C4-2B (cell line): ENCODE results near the gene FNDC10.
"Not testable (repeated sequence)": the region's sequence is repeated elsewhere in the genome, so short reads cannot be mapped to it uniquely, and the experiment has no call there.

Experiments
- ZFX ChIP-seq: fragments of 450-650 bp; IDR thresholded peaks from 2 replicates; pipeline ENCODE4 v1.6.1; 2017
- TF ChIP-seq, protein P1 (sequence below): fragments of 450-650 bp; conservative IDR thresholded peaks from 2 replicates; pipeline ENCODE4 v1.5.1; 2017; ENCODE audit warnings: mild to moderate bottlenecking

DNA sequence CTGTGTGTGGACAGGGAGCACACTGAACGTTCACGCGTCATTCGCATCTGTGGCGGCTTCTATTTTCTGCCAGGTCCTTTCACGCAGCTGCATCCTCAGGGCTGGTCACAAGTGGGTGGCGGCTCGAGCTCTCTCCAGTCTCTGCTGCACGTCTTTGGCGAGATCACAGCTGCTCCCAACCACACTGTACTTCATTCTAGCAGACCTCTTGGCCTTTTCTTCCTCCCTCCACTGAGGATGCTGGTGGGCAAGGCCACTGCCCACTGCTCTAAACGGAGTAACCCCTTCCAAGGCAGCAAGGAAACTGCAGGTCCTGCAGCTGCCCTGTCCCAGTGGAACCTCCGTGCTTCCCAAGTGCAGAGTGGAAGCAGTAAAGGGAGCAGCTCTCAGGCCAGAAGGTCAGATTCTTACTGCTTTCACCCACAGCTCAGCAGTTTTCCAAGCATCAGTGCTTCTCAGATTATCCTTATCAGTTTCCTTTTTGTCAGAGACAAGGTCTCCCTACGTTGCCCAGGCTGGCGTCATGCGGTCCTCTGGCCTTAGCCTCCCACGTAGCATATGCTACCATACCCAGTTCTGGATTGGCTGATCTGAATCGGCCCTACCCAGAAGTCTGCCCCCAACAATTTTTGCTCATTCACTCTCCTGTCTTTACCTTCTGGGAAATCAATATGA lies 47.8 kb upstream of the FNDC10 start:
- TF ChIP-seq, protein P1, sequence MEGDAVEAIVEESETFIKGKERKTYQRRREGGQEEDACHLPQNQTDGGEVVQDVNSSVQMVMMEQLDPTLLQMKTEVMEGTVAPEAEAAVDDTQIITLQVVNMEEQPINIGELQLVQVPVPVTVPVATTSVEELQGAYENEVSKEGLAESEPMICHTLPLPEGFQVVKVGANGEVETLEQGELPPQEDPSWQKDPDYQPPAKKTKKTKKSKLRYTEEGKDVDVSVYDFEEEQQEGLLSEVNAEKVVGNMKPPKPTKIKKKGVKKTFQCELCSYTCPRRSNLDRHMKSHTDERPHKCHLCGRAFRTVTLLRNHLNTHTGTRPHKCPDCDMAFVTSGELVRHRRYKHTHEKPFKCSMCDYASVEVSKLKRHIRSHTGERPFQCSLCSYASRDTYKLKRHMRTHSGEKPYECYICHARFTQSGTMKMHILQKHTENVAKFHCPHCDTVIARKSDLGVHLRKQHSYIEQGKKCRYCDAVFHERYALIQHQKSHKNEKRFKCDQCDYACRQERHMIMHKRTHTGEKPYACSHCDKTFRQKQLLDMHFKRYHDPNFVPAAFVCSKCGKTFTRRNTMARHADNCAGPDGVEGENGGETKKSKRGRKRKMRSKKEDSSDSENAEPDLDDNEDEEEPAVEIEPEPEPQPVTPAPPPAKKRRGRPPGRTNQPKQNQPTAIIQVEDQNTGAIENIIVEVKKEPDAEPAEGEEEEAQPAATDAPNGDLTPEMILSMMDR, result not testable (repeated sequence)
- not testable (repeated sequence) for TF ChIP-seq ZFX
